HG03439 (cell line): ENCODE measurements around the gene FKRP.

Experiments
- ATAC-seq: cut with Tn5 transposase; IDR thresholded peaks from one replicate; pipeline ENCODE4 v1.9.1; 2021; ENCODE audit warnings: mild to moderate bottlenecking, moderate library complexity; ENCODE audit not compliant: unreplicated experiment

FKRP gene

GRCh38 chr19:46731007-46731501, 14.8 kb upstream of the FKRP start:
- ATAC-seq: no peak

- no peak for ATAC-seq
Observed at GRCh38 chr19:46731584-46731983, 14.3 kb upstream of the FKRP start.

- ATAC-seq: no peak
Observed at GRCh38 chr19:46732172-46732938, 13.5 kb upstream of the FKRP start.

GRCh38 chr19:46732966-46733689, 12.7 kb upstream of the FKRP start:
- ATAC-seq: no peak

GRCh38 chr19:46733690-46734292, 12.1 kb upstream of the FKRP start:
- no peak for ATAC-seq

- ATAC-seq: no peak
Observed at GRCh38 chr19:46736531-46737297, 9.1 kb upstream of the FKRP start.

- no peak for ATAC-seq
Observed at GRCh38 chr19:46737298-46737654, 8.6 kb upstream of the FKRP start.

GRCh38 chr19:46737761-46738171, 8.1 kb upstream of the FKRP start:
- no peak for ATAC-seq

GRCh38 chr19:46739290-46739771, 6.5 kb upstream of the FKRP start:
- ATAC-seq: no peak

GRCh38 chr19:46741447-46741846, 4.4 kb upstream of the FKRP start:
- no peak for ATAC-seq

- ATAC-seq: no peak
Observed at GRCh38 chr19:46742926-46743480, 2.9 kb upstream of the FKRP start.

GRCh38 chr19:46744005-46744691, 1.7 kb upstream of the FKRP start:
- no peak for ATAC-seq

GRCh38 chr19:46745030-46745429, 827 bp upstream of the FKRP start:
- no peak for ATAC-seq

- no peak for ATAC-seq
Observed at GRCh38 chr19:46746281-46747057, 612 bp downstream of the FKRP start, which contains the start of gene STRN4. STRN4 (minus strand) TSS chr19:46746450; CDS start chr19:46746430, 20 bp downstream.

GRCh38 chr19:46748325-46749109, 2.7 kb downstream of the FKRP start:
- ATAC-seq: no peak

- no peak for ATAC-seq
Observed at GRCh38 chr19:46753420-46754155, 7.7 kb downstream of the FKRP start.

GRCh38 chr19:46755077-46755852, 9.4 kb downstream of the FKRP start:
- ATAC-seq: no peak
